ENCODE measurements around the gene RNF44. TPM values are rescaled to one million over a fixed set of nuclear protein-coding genes. Genes with fewer than 3 reads are reported as not detected.
A peak's percentile ranks its signal among the peaks of the same experiment; 100 is the strongest.

RNF44 gene
- total and polyA plus RNA-seq, 2 of the 4 experiments (the other 2 are of a cell fraction) = 0.54 to 12.4 TPM

- Histone ChIP-seq H4K5ac (ENCODE audit: low read depth, low read length) (peak overlapping the region; percentile 3; the same call in 1 of the 2 replicates), H2BK20ac (ENCODE audit: low read depth, low read length) (no peak overlapping the region), H2AFZ (replicated peaks; ENCODE audit: low read length, poor library complexity) (peak overlapping the region; percentile 97), H2BK5ac (ENCODE audit: low read depth, low read length, poor library complexity, severe bottlenecking) (peak overlapping the region; percentile 75), H4K91ac (ENCODE audit: insufficient read depth, low read depth, low read length) (peak overlapping the region; percentile 66), H3K14ac (replicated peaks; ENCODE audit: low read depth, low read length) (peak overlapping the region; percentile 57; the same call in 1 of the 2 replicates), H3K9me3 (ENCODE audit: control insufficient read depth, insufficient read depth, low read length) (no peaks in the 10 kb centered on the region), H3K56ac (ENCODE audit: extremely low read depth, insufficient read depth, low read length) (peak overlapping the region; percentile 68; the same call in 1 of the 2 replicates), H4K20me1 (ENCODE audit: insufficient read depth, low read length) (peaks cover 28% of the 10 kb centered on the region), H2AK9ac (replicated peaks; ENCODE audit: low read depth, low read length, poor library complexity) (peak overlapping the region; percentile 99), H3K9ac (ENCODE audit: low read depth, low read length) (peak overlapping the region; percentile 74), H3K4ac (ENCODE audit: low read depth, low read length) (peak overlapping the region; percentile 74), H3K9me1 (ENCODE audit: insufficient read depth, low read length) (peaks cover 15% of the 10 kb centered on the region; the same call in 1 of the 2 replicates), H3K27ac (ENCODE audit: insufficient read depth, low read length) (peak overlapping the region; percentile 85), H4K8ac (ENCODE audit: low read depth in 2 of 2, low read length in 2 of 2) (peak overlapping the region; percentile 34 to 66; a peak in 2 of 4 replicates), H3K4me3 (ENCODE audit: insufficient read depth, low read depth, low read length) (peak overlapping the region; percentile 69), H2BK120ac (ENCODE audit: low read depth, low read length) (peak overlapping the region; percentile 38; the same call in 1 of the 2 replicates), H3K18ac (ENCODE audit: low read depth, low read length) (peak overlapping the region; percentile 8; the same call in 1 of the 2 replicates), H3K4me2 (ENCODE audit: low read depth, low read length) (peak overlapping the region; percentile 76), H2BK15ac (ENCODE audit: low read depth, low read length) (no peak overlapping the region), H3K36me3 (ENCODE audit: control insufficient read depth, insufficient read depth, low read length) (peaks cover 7% of the 10 kb centered on the region), H2AK5ac (ENCODE audit: low read depth, low read length) (peak overlapping the region; percentile 54; the same call in 1 of the 2 replicates), H3K23ac (ENCODE audit: low read depth, low read length) (peak overlapping the region; percentile 48; the same call in 1 of the 2 replicates), H3K27me3 (ENCODE audit: control insufficient read depth, insufficient read depth, low read length) (no peaks in the 10 kb centered on the region), H3K79me1 (ENCODE audit: low read depth in 1 of 2, low read length in 2 of 2) (peaks cover 23 to 44% of the 10 kb centered on the region in 2 experiments), H3K4me1 (ENCODE audit: control insufficient read depth, insufficient read depth, low read length) (peaks cover 24% of the 10 kb centered on the region)
- peak; percentile 18 for ATAC-seq (ENCODE audit: low read depth)
- BruUV-seq (replicated peaks) = no TSS peak
- dilution Hi-C loops (cut with HindIII; ENCODE audit: low sequenced_read_pairs, unreplicated experiment) = no loop called here
- CTCF ChIA-PET = no interaction called here
- 0% methylated on average over 2 of the region's 43 CpGs; no CpG with 5 or more reads in 1 of the 2 experiments for WGBS, 2 experiments (ENCODE audit: extremely low coverage in 2 of 2, insufficient read length in 1 of 2)
- in situ Hi-C loops (cut with MboI; ENCODE audit: low sequenced_read_pairs) = no loop called here
- intact Hi-C loops (cut with micrococcal nuclease) = loop anchor here (2.0 kb wide), 3 partner anchors 78 to 120 kb away; partner anchors contain the start of genes CLTB and FAF2
- no peak for TF ChIP-seq SMC3 (IDR thresholded peaks at IDR 0.05; ENCODE audit: low read depth, low read length)
- TF ChIP-seq MXI1 (IDR thresholded peaks at IDR 0.05; ENCODE audit: borderline replicate concordance, low read depth, low read length) = peak; percentile 98
- no peak for TF ChIP-seq NFE2L2 (IDR thresholded peaks at IDR 0.05; ENCODE audit: low read depth, low read length)
- TF ChIP-seq MAZ (IDR thresholded peaks at IDR 0.05; ENCODE audit: borderline replicate concordance, low read depth, low read length) = peak; percentile 60; the same call in 1 of the 2 replicates
- peak; percentile 8; the same call in 1 of the 2 replicates for TF ChIP-seq BHLHE40 (IDR thresholded peaks at IDR 0.05; ENCODE audit: low read depth, low read length)
- DNase-seq = peak; percentile 74
- POLR2A ChIA-PET (ENCODE audit: unreplicated experiment) = no interaction called here
Measured at GRCh38 chr5:176536132-176536901, 885 bp downstream of the RNF44 start.

All from IMR-90 (cell line).